CD14-positive monocyte (primary cell): Measurements from ENCODE around the gene TOM1L1. TPM values are rescaled to one million over a fixed set of nuclear protein-coding genes. Genes with fewer than 3 reads are reported as not detected.

Experiments used
- DNase-seq, 3 donors: peaks; one replicate each; pipeline ENCODE4 v3.0.0-alpha.2; 2011 to 2022
- H2AFZ ChIP-seq: 2 replicates; pipeline ENCODE4 v1.6.0; 2012; ENCODE audit warnings: mild to moderate bottlenecking, low read depth, low read length, inconsistent platforms; ENCODE audit not compliant: insufficient read depth, poor library complexity, severe bottlenecking
- H3K27ac ChIP-seq, 2 donors: 1 replicate in 1 of 2; 2 replicates in 1 of 2; pipeline ENCODE4 v1.5.1; 2012 to 2013; ENCODE audit warnings: low read length in 2 of 2, control low read depth in 1 of 2, inconsistent platforms in 1 of 2, low read depth in 1 of 2, mild to moderate bottlenecking in 1 of 2
- H3K27me3 ChIP-seq, 2 donors: one replicate each; pipeline versions ENCODE4 v1.6.0 to v1.6.1; 2011 to 2013; ENCODE audit warnings: low read length in 2 of 2; ENCODE audit not compliant: control insufficient read depth in 2 of 2, insufficient read depth in 2 of 2
- H3K36me3 ChIP-seq, 2 donors: replicated peaks in 1 of 2; 1 replicate in 1 of 2; 2 replicates in 1 of 2; pipeline versions ENCODE4 v1.5.1 to v1.6.1; 2012 to 2013; ENCODE audit warnings: low read length in 2 of 2, control low read depth in 1 of 2, inconsistent platforms in 1 of 2, mild to moderate bottlenecking in 1 of 2; ENCODE audit not compliant: insufficient read depth in 2 of 2, control insufficient read depth in 1 of 2
- H3K4me1 ChIP-seq, 2 donors: 1 replicate in 1 of 2; 2 replicates in 1 of 2; pipeline versions ENCODE4 v1.5.1 to v1.6.1; 2012 to 2013; ENCODE audit warnings: low read length in 2 of 2, control low read depth in 1 of 2, inconsistent platforms in 1 of 2, mild to moderate bottlenecking in 1 of 2, moderate library complexity in 1 of 2; ENCODE audit not compliant: insufficient read depth in 2 of 2, control insufficient read depth in 1 of 2
- H3K4me2 ChIP-seq: replicated peaks from 2 replicates; pipeline ENCODE3; 2012; ENCODE audit warnings: low read length, moderate library complexity, mild to moderate bottlenecking; ENCODE audit not compliant: poor library complexity, severe bottlenecking; ENCODE audit errors: extremely low read depth
- H3K4me3 ChIP-seq, 3 experiments: fragments of 200-600 bp in 1 of 3; sonication (generic) in 1 of 3; replicated peaks in 1 of 3; 1 replicate in 2 of 3; 2 replicates in 1 of 3; pipeline ENCODE4 v1.5.1; 2011 to 2013; ENCODE audit warnings: low read length in 3 of 3, mild to moderate bottlenecking in 3 of 3, control low read depth in 2 of 3, low read depth in 2 of 3, inconsistent platforms in 1 of 3, moderate library complexity in 1 of 3
- H3K79me2 ChIP-seq: 2 replicates; pipeline ENCODE4 v1.6.0; 2012; ENCODE audit warnings: mild to moderate bottlenecking, control low read depth, inconsistent platforms, low read length, moderate library complexity; ENCODE audit not compliant: insufficient read depth
- H3K9ac ChIP-seq: 2 replicates; pipeline ENCODE4 v1.6.0; 2017; ENCODE audit warnings: low read length, mild to moderate bottlenecking; ENCODE audit not compliant: insufficient read depth, poor library complexity, severe bottlenecking
- H3K9me3 ChIP-seq, 2 donors: replicated peaks in 1 of 2; 1 replicate in 1 of 2; 2 replicates in 1 of 2; pipeline versions ENCODE4 v1.5.1 to v1.6.1; 2012 to 2013; ENCODE audit warnings: low read length in 2 of 2, control low read depth in 1 of 2; ENCODE audit not compliant: control insufficient read depth in 1 of 2, insufficient read depth in 1 of 2
- H4K20me1 ChIP-seq: 2 replicates; pipeline ENCODE4 v1.6.0; 2012; ENCODE audit warnings: mild to moderate bottlenecking, low read length, control low read depth, moderate library complexity; ENCODE audit not compliant: insufficient read depth
- H3K27ac Mint-ChIP-seq, 7 donors: one replicate each; pipeline ENCODE4 v1.8.0; 2020; ENCODE audit warnings: mild to moderate bottlenecking in 7 of 7, mixed read lengths in 7 of 7, moderate library complexity in 6 of 7, inconsistent platforms in 2 of 7
- H3K27me3 Mint-ChIP-seq, 3 donors: one replicate each; pipeline ENCODE4 v1.8.0; 2021 to 2022; ENCODE audit warnings: low read depth in 3 of 3, mild to moderate bottlenecking in 3 of 3, mixed read lengths in 3 of 3, moderate library complexity in 3 of 3, inconsistent platforms in 1 of 3
- H3K36me3 Mint-ChIP-seq, 2 donors: one replicate each; pipeline ENCODE4 v1.8.0; 2020; ENCODE audit warnings: mixed read lengths in 2 of 2, inconsistent platforms in 1 of 2, mild to moderate bottlenecking in 1 of 2
- H3K4me1 Mint-ChIP-seq: one replicate; pipeline ENCODE4 v1.8.0; 2020; ENCODE audit warnings: mild to moderate bottlenecking, mixed read lengths
- H3K4me3 Mint-ChIP-seq, 2 donors: one replicate each; pipeline ENCODE4 v1.8.0; 2020; ENCODE audit warnings: mild to moderate bottlenecking in 2 of 2, mixed read lengths in 2 of 2, moderate library complexity in 1 of 2
- H3K9me3 Mint-ChIP-seq, 7 donors: one replicate each; pipeline ENCODE4 v1.8.0; 2020 to 2022; ENCODE audit warnings: mixed read lengths in 7 of 7, mild to moderate bottlenecking in 6 of 7, moderate library complexity in 6 of 7, inconsistent platforms in 2 of 7
- CTCF ChIP-seq: fragments of 200-600 bp; IDR thresholded peaks from one replicate; pipeline ENCODE4 v1.8.0; 2022; ENCODE audit warnings: antibody characterized with exemption, mild to moderate bottlenecking
- WGBS: methylation state at CpG from one replicate; pipeline ENCODE4 v1.1.5; 2013; ENCODE audit warnings: missing lambda C conversion rate; ENCODE audit not compliant: insufficient coverage; 5-methylcytosine and 5-hydroxymethylcytosine counted together
- intact Hi-C, 2 donors: fragments of 100-400 bp; cut with micrococcal nuclease; formaldehyde crosslinking; loops; one replicate each; pipeline versions ENCODE4 v1.15.0 to v1.15.1; 2023
- polyA plus RNA-seq, 3 donors: library from polyadenylated mRNA; depleted of rRNA in 1 of 3; unstranded in 2 of 3; stranded (reverse) in 1 of 3; fragments of 300-500 nt in 2 of 3; fragments of >200 nt in 1 of 3; fragmentation: Illumina TruSeq in 2 of 3; gene quantifications; 1 replicate in 2 of 3; 2 replicates in 1 of 3; pipeline ENCODE4 v1.2.3, GENCODE V29; 2012 to 2021

The TOM1L1 gene
- polyA plus RNA-seq, 3 donors, result 0.32 TPM; not detected in 2

GRCh38 chr17:54916721-54917120, 16.1 kb downstream of the TOM1L1 start:
- no peak overlapping the region for H3K4me2 ChIP-seq
- H3K9me3 Mint-ChIP-seq, result peaks cover 4 to 12% (median 7%) of the 10 kb centered on the region in 7 donors
- no peak overlapping the region for H3K9ac ChIP-seq
- H3K4me3 Mint-ChIP-seq, result no peak overlapping the region
- no peaks in the 10 kb centered on the region for H3K4me1 Mint-ChIP-seq
- H3K36me3 ChIP-seq, result no peaks in the 10 kb centered on the region
- no peak overlapping the region for H2AFZ ChIP-seq
- WGBS, result no CpG with 5 or more reads among the region's 2 CpGs
- no peak overlapping the region for H3K27ac ChIP-seq
- H3K9me3 ChIP-seq, result no peaks in the 10 kb centered on the region
- intact Hi-C loops, result no loop called here
- H3K79me2 ChIP-seq, result no peaks in the 10 kb centered on the region
- no peaks in the 10 kb centered on the region for H4K20me1 ChIP-seq
- no peak overlapping the region for H3K27ac Mint-ChIP-seq
- no peak for DNase-seq
- no peaks in the 10 kb centered on the region for H3K4me1 ChIP-seq
- no peak for TF ChIP-seq CTCF
- H3K36me3 Mint-ChIP-seq, result no peaks in the 10 kb centered on the region
- no peaks in the 10 kb centered on the region for H3K27me3 ChIP-seq
- no peaks in the 10 kb centered on the region for H3K27me3 Mint-ChIP-seq
- no peak overlapping the region for H3K4me3 ChIP-seq

- H3K27ac ChIP-seq, result no peak overlapping the region
- Mint-ChIP-seq H3K36me3 (no peaks in the 10 kb centered on the region), H3K27me3 (no peaks in the 10 kb centered on the region), H3K27ac (no peak overlapping the region), H3K4me3 (no peak overlapping the region), H3K4me1 (no peaks in the 10 kb centered on the region), H3K9me3 (peaks cover 2 to 12% (median 8%) of the 10 kb centered on the region in 7 donors)
- no peaks in the 10 kb centered on the region for H3K79me2 ChIP-seq
- H3K4me3 ChIP-seq, result no peak overlapping the region
- no peaks in the 10 kb centered on the region for H3K9me3 ChIP-seq
- no peaks in the 10 kb centered on the region for H3K27me3 ChIP-seq
- TF ChIP-seq CTCF, result no peak
- no peak overlapping the region for H2AFZ ChIP-seq
- H3K9ac ChIP-seq, result no peak overlapping the region
- intact Hi-C loops, result no loop called here
- no peaks in the 10 kb centered on the region for H3K4me1 ChIP-seq
- H4K20me1 ChIP-seq, result no peaks in the 10 kb centered on the region
- no peak for DNase-seq
- H3K36me3 ChIP-seq, result no peaks in the 10 kb centered on the region
- no peak overlapping the region for H3K4me2 ChIP-seq
Observed at GRCh38 chr17:54919425-54919824, 18.8 kb downstream of the TOM1L1 start.
